KOPT-K1 (cell line): ENCODE measurements around the gene CHMP3.
A peak's percentile ranks its signal among the peaks of the same experiment; 100 is the strongest.

Source experiments
- H3K27ac ChIP-seq: fragments of 200-600 bp; sonication (generic); 2 replicates; pipeline ENCODE4 v1.5.1; 2016; ENCODE audit warnings: antibody characterized with exemption, mild to moderate bottlenecking, low read depth, low read length; ENCODE audit not compliant: poor library complexity, severe bottlenecking
- H3K36me3 ChIP-seq: fragments of 200-600 bp; sonication (generic); 2 replicates; pipeline ENCODE4 v1.5.1; 2017; ENCODE audit warnings: antibody characterized with exemption, mild to moderate bottlenecking, low read length, moderate library complexity; ENCODE audit not compliant: insufficient read depth
- H3K9me3 ChIP-seq: fragments of 200-600 bp; sonication (generic); 2 replicates; pipeline ENCODE4 v1.5.1; 2017; ENCODE audit warnings: antibody characterized with exemption, low read length, mild to moderate bottlenecking; ENCODE audit not compliant: insufficient read depth, poor library complexity, severe bottlenecking

Gene CHMP3

GRCh38 chr2:86500325-86501083, 62.7 kb downstream of the CHMP3 start:
- H3K27ac ChIP-seq, result no peak overlapping the region
- peaks cover 99% of the 10 kb centered on the region for H3K36me3 ChIP-seq
- H3K9me3 ChIP-seq, result peaks cover 36% of the 10 kb centered on the region

GRCh38 chr2:86499326-86499725, 63.9 kb downstream of the CHMP3 start:
- Histone ChIP-seq H3K9me3 (peaks cover 36% of the 10 kb centered on the region), H3K36me3 (peaks cover 99% of the 10 kb centered on the region)

DNA sequence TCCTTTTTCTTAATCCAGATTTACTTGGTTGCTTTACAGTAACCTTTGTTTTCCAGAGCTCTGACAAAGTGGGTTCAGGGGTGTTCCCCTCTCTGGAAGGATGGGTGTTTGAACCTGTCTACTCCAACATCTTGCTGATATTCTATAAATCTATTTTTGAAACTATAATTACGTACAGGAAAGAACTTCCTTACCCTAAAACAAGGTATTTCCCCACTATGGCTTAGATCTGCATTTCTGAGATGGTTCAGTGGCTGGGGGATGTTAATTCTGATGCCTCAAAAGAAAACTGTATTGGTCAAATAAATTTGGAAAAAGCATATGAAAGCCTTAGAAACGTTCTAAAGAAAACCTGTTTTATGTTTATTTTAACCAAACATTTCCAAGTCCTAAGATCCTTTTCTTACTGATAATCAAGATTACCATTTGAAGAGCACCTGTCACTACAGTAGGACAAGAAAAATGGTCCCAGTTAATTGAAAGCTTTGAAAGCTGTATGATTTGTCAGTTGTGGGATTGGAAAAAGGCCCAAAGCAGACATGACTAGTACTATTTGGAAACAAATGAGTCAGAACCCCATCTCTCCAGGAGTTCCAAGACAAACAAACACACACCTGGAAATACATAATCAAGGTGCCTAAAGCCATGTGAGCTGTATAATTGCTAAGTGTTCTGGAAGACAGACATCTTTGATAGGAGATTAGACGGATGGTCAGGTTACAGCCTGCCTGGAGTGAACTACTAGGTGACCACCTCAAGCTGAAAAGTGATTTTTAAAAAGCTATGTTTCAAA, 64.6 kb downstream of the CHMP3 start:
- Histone ChIP-seq H3K27ac (no peak overlapping the region), H3K36me3 (peaks cover 100% of the 10 kb centered on the region), H3K9me3 (peaks cover 36% of the 10 kb centered on the region)

More at GRCh38 chr2:86499326-86499725, 63.9 kb downstream of the CHMP3 start:
- no peak overlapping the region for H3K27ac ChIP-seq

DNA sequence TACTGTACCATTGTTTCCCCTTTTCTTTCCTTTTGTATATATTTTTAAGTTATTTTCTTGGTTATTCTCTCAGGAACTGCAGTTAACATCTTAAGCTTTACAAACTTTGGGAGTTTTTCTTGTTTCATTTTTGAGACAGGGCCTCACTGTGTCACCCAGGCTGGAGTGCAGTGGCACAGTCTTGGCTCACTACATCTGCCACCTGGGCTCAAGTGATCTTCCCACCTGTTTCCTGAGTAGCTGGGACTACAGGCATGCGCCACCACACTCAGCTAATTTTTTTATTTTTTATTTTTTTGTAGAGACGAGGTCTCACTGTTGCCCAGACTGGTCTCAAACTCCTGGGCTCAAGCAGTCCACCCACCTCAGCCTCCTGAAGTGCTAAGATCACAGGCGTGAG, 66.9 kb downstream of the CHMP3 start:
- peak overlapping the region; percentile 19 for H3K27ac ChIP-seq
- H3K36me3 ChIP-seq, result peaks cover 100% of the 10 kb centered on the region
- peaks cover 36% of the 10 kb centered on the region for H3K9me3 ChIP-seq

- peaks cover 100% of the 10 kb centered on the region for H3K36me3 ChIP-seq
- no peaks in the 10 kb centered on the region for H3K9me3 ChIP-seq
- H3K27ac ChIP-seq, result no peak overlapping the region
Observed at GRCh38 chr2:86492048-86492453, 71.2 kb downstream of the CHMP3 start.

DNA sequence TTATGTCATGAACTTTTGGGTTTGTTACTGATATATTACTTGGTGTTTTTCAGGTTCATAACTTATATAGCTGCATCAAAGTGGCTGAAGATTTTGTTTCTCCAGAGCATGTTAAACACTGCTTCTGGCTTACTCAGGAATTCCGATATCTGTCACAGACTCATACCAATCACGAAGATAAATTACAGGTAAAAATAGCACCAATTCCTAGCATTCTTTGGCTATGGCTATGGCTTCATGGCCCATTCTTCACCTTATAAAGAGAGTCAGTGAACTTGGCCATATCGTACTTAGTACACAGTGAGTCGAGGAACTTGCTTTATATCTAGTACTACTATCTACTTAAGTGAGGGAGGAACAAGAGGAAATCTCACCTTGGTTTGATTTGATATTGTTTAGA, 72.2 kb downstream of the CHMP3 start:
- Histone ChIP-seq H3K9me3 (no peaks in the 10 kb centered on the region), H3K27ac (no peak overlapping the region), H3K36me3 (peaks cover 100% of the 10 kb centered on the region)

DNA sequence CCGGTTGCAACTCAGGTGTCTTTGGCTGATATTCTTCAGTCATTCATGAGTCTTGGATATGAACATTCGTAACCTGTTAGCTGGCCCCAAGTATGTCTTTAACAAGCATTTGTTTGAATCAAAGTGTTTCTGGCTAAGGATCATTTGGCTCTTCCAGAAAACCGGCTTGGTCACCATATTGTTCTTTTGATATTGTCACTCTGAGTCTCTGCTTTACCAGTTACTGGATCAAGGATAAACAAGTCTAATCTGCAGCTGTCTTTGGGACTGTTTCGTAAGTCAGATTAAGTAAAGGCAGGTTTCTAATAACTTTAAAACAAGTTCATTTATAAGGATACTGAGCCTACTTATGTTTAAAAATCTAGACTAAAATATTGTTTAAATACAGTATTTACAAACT, 73.0 kb downstream of the CHMP3 start:
- Histone ChIP-seq H3K36me3 (peaks cover 100% of the 10 kb centered on the region), H3K27ac (no peak overlapping the region), H3K9me3 (no peaks in the 10 kb centered on the region)

GRCh38 chr2:86489542-86489941, 73.7 kb downstream of the CHMP3 start:
- H3K27ac ChIP-seq, result no peak overlapping the region
- H3K9me3 ChIP-seq, result no peaks in the 10 kb centered on the region
- peaks cover 100% of the 10 kb centered on the region for H3K36me3 ChIP-seq

- peaks cover 100% of the 10 kb centered on the region for H3K36me3 ChIP-seq
- no peak overlapping the region for H3K27ac ChIP-seq
- no peaks in the 10 kb centered on the region for H3K9me3 ChIP-seq
Observed at GRCh38 chr2:86488561-86489250, 74.5 kb downstream of the CHMP3 start.

- H3K27ac ChIP-seq, result no peak overlapping the region
- no peaks in the 10 kb centered on the region for H3K9me3 ChIP-seq
- peaks cover 100% of the 10 kb centered on the region for H3K36me3 ChIP-seq
Observed at GRCh38 chr2:86487062-86487461, 76.2 kb downstream of the CHMP3 start.

DNA sequence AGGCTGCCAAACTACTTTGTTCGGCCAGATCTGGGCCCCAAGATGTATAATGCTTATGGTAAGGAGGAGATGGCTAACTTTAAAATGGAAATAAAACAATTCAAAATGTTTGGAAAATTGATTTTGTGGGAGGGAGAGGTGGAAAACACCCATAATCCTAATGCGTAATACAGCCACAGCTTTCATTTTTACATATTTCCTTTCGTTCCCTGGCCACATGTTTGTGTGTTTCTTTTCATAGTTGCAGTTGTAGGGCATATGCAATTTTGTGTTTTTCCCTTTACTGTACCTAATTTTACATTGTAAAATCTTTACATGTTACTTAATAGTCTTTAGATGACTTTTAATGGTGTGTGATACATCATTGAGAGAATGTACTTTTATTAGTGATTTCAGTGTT, 77.4 kb downstream of the CHMP3 start:
- H3K36me3 ChIP-seq, result peaks cover 100% of the 10 kb centered on the region
- H3K9me3 ChIP-seq, result no peaks in the 10 kb centered on the region
- H3K27ac ChIP-seq, result no peak overlapping the region

GRCh38 chr2:86485103-86485502, 78.1 kb downstream of the CHMP3 start:
- no peaks in the 10 kb centered on the region for H3K9me3 ChIP-seq
- H3K27ac ChIP-seq, result no peak overlapping the region
- H3K36me3 ChIP-seq, result peaks cover 100% of the 10 kb centered on the region

DNA sequence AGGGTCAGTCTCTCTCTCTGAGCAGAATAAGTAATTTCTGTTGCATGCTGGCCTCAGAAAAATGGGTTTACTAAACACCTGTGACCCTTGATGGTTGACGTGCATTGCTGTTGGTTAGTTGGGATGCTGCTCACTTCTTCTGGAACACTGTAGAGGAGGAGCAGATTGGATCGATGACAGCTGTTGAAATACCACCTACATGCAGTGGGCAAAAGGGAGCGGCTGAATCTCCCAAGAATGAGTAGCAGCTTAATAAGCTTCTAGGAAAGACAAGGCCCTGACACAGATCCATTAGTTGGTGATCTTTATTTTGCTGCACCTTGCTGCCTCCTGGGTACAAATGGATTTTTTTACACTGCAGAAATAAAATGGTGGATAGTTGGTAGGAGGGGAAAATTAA, 78.9 kb downstream of the CHMP3 start:
- H3K36me3 ChIP-seq, result peaks cover 100% of the 10 kb centered on the region
- no peaks in the 10 kb centered on the region for H3K9me3 ChIP-seq
- H3K27ac ChIP-seq, result no peak overlapping the region

- Histone ChIP-seq H3K27ac (no peak overlapping the region), H3K36me3 (peaks cover 100% of the 10 kb centered on the region), H3K9me3 (no peaks in the 10 kb centered on the region)
Observed at GRCh38 chr2:86482034-86482433, 81.2 kb downstream of the CHMP3 start.

DNA sequence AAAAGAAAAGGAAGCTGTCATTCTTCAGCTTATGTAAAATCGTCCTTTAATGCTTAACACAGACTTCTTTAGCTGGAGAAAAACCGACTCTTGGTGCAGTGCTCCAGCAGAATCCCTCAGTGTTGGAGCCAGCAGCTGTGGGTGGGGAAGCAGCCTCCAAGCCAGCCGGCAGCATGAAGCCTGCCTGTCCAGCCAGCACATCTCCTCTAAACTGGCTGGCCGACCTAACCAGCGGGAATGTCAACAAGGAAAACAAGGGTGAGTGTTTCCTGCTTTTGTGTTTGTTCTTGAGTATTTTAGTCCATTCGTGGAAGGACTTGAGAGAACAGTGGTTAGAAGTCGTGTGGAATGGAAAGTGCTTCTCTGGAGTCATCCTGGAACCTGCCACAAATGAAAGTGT, 83.1 kb downstream of the CHMP3 start:
- Histone ChIP-seq H3K27ac (no peak overlapping the region), H3K36me3 (peaks cover 100% of the 10 kb centered on the region), H3K9me3 (no peaks in the 10 kb centered on the region)
